HepG2 (cell line): ENCODE results near the gene FAF1. TPM values are rescaled to one million over a fixed set of nuclear protein-coding genes. Genes with fewer than 3 reads are reported as not detected.

Experiments
- AHDC1 ChIP-seq: sonication (generic); formaldehyde crosslinking; IDR thresholded peaks from 2 replicates; pipeline ENCODE4 v1.5.1; 2020; ENCODE audit warnings: mild to moderate bottlenecking, missing genetic modification reagents, borderline replicate concordance
- FOXP4 ChIP-seq: sonication (generic); formaldehyde crosslinking; IDR thresholded peaks from 2 replicates; pipeline ENCODE4 v1.4.0; 2020; ENCODE audit warnings: missing genetic modification reagents
- GLI4 ChIP-seq: sonication (generic); formaldehyde crosslinking; IDR thresholded peaks from 2 replicates; pipeline ENCODE4 v1.5.1; 2020; ENCODE audit warnings: missing genetic modification reagents, mild to moderate bottlenecking, moderate library complexity, borderline replicate concordance
- GLMP ChIP-seq: sonication (generic); formaldehyde crosslinking; IDR thresholded peaks from 2 replicates; pipeline ENCODE4 v1.9.0; 2021; ENCODE audit warnings: missing genetic modification reagents, mild to moderate bottlenecking, borderline replicate concordance
- KMT2A ChIP-seq: sonication (generic); formaldehyde crosslinking; IDR thresholded peaks from 2 replicates; pipeline ENCODE4 v1.4.0; 2020; ENCODE audit warnings: missing genetic modification reagents
- NKX3-1 ChIP-seq: sonication (generic); formaldehyde crosslinking; IDR thresholded peaks from 2 replicates; pipeline ENCODE4 v1.5.0; 2020; ENCODE audit warnings: missing genetic modification reagents
- PAX8 ChIP-seq: sonication (generic); formaldehyde crosslinking; IDR thresholded peaks from 2 replicates; pipeline ENCODE4 v1.8.0; 2022; ENCODE audit warnings: mild to moderate bottlenecking, missing genetic modification reagents, borderline replicate concordance
- ZNF329 ChIP-seq: sonication (generic); formaldehyde crosslinking; IDR thresholded peaks from 2 replicates; pipeline ENCODE4 v1.9.0; 2021; ENCODE audit warnings: low read depth, mild to moderate bottlenecking, missing genetic modification reagents
- ZNF331 ChIP-seq: sonication (generic); formaldehyde crosslinking; IDR thresholded peaks from 2 replicates; pipeline ENCODE4 v1.4.0; 2020; ENCODE audit warnings: missing genetic modification reagents
- ZNF333 ChIP-seq: sonication (generic); formaldehyde crosslinking; IDR thresholded peaks from 2 replicates; pipeline ENCODE4 v1.4.0; 2020; ENCODE audit warnings: mild to moderate bottlenecking, missing genetic modification reagents, borderline replicate concordance
- ZNF589 ChIP-seq: sonication (generic); formaldehyde crosslinking; conservative IDR thresholded peaks from 2 replicates; pipeline ENCODE4 v1.8.0; 2022; ENCODE audit warnings: mild to moderate bottlenecking, moderate library complexity, missing genetic modification reagents
- ZNF616 ChIP-seq: sonication (generic); formaldehyde crosslinking; IDR thresholded peaks from 2 replicates; pipeline ENCODE4 v1.5.0; 2020; ENCODE audit warnings: low read depth, mild to moderate bottlenecking, missing genetic modification reagents
- ZNF660 ChIP-seq: sonication (generic); formaldehyde crosslinking; IDR thresholded peaks from 2 replicates; pipeline ENCODE4 v1.5.1; 2020; ENCODE audit warnings: mild to moderate bottlenecking, low read depth, missing genetic modification reagents, borderline replicate concordance
- ZNF687 ChIP-seq: sonication (generic); formaldehyde crosslinking; IDR thresholded peaks from 2 replicates; pipeline ENCODE4 v1.5.1; 2020; ENCODE audit warnings: mild to moderate bottlenecking, missing genetic modification reagents, moderate library complexity
- ZNF776 ChIP-seq: sonication (generic); formaldehyde crosslinking; IDR thresholded peaks from 2 replicates; pipeline ENCODE4 v1.4.0; 2020; ENCODE audit warnings: mild to moderate bottlenecking, missing genetic modification reagents
- polyA plus RNA-seq, 8 experiments: library from polyadenylated mRNA; depleted of rRNA in 3 of 8; stranded (reverse) in 7 of 8; unstranded in 1 of 8; fragments of >200 nt; fragmentation: Illumina TruSeq in 4 of 8; extraction: Trizol in 4 of 8; gene quantifications; 2 replicates each; pipeline versions ENCODE4 v1.2.1 to v1.2.3, GENCODE V29; 2011 to 2016; ENCODE audit warnings: low read depth in 4 of 8, missing spikeins in 1 of 8, mixed read lengths in 1 of 8; ENCODE audit not compliant: insufficient read depth in 1 of 8
- total RNA-seq, 5 experiments: library from RNA; depleted of rRNA; stranded (reverse); fragments of >200 nt; fragmentation: Illumina TruSeq; extraction: Trizol; gene quantifications; 2 replicates each; pipeline ENCODE4 v1.2.3, GENCODE V29; 2016; ENCODE audit warnings: low read depth in 1 of 5

The FAF1 gene
- total and polyA plus RNA-seq, 2 of the 13 experiments (the other 11 are each of a cell fraction or from before 2014, with no cell fraction given) = 19.4 to 63.3 TPM

GRCh38 chr1:50969611-50970508, 9.8 kb upstream of the FAF1 start, which contains the start of gene CDKN2C (continued):
- TF ChIP-seq FOXP4 (CRISPR knock-in tag) (no peak), ZNF333 (no peak), GLMP (CRISPR knock-in tag) (no peak), ZNF331 (CRISPR knock-in tag) (no peak), ZNF329 (CRISPR knock-in tag) (no peak; the same call in 1 of the 2 replicates), PAX8 (no peak), KMT2A (CRISPR knock-in tag) (no peak; the same call in 1 of the 2 replicates), ZNF616 (CRISPR knock-in tag) (peak; percentile 30; the same call in 1 of the 2 replicates), GLI4 (CRISPR knock-in tag) (no peak), NKX3-1 (no peak), ZNF687 (CRISPR knock-in tag) (peak; percentile 57), AHDC1 (CRISPR knock-in tag) (no peak), ZNF776 (CRISPR knock-in tag) (no peak), ZNF589 (CRISPR knock-in tag) (no peak), ZNF660 (no peak)
